Activated CD8-positive, alpha-beta memory T cell treated with anti-CD3 and anti-CD28 coated beads for 48 hours (primary cell): Measurements from ENCODE around the gene STIMATE.

Experiments used
- DNase-seq, 3 experiments: peaks; one replicate each; pipeline ENCODE4 v3.0.0-alpha.2; 2020; ENCODE audit warnings: low read depth in 2 of 3, low spot score in 2 of 3

The STIMATE gene

GRCh38 chr3:52793702-52794611 is 103.4 kb downstream of the STIMATE start:
- no peak for DNase-seq

DNA sequence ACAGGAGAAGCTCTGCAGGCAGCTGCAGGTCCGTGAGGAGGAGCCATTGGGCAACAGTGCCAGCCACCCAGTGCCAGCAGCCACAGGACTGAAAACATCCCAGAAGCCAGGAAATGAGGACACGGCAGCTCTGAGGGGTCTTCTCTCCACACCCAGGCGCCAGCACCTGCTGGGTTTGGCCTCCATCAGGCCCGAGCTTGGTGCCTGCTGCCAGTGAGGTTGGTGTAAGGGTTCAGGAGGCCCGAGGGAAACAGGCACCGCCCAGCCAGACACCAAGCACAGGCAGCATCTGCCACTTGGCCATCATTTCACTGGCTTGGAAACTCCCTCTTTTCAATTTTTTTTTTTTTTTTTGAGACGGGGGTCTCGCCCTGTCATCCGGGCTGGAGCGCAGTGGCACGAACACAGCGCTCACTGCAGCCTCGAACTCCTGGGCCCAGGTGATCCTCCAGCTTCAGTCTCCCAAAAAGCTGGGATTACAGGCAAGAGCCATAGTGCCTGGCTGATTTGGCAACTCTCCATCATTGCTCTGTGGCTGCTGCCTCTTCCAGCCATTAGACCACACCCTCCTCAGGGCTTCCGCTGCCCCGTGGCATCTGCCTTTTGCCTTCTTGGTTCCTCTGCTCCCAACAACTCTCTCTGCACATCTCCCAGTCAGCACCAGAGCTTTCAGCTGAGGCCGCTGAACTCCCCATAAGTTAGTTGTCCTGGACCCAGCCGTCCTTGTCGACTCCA is 104.2 kb downstream of the STIMATE start:
- no peak for DNase-seq

- no peak for DNase-seq
These were observed 104.9 kb downstream of the STIMATE start for GRCh38 chr3:52792413-52792812.

GRCh38 chr3:52791928-52792327 is 105.4 kb downstream of the STIMATE start:
- no peak for DNase-seq

- no peak for DNase-seq
These were observed 106.0 kb downstream of the STIMATE start for GRCh38 chr3:52791366-52791765.

- DNase-seq: no peak
These were observed 106.6 kb downstream of the STIMATE start for GRCh38 chr3:52790741-52791140.

GRCh38 chr3:52790337-52790736 is 107.0 kb downstream of the STIMATE start:
- DNase-seq: no peak

GRCh38 chr3:52789746-52790040 is 107.7 kb downstream of the STIMATE start:
- DNase-seq: no peak

- DNase-seq: no peak
These were observed 108.2 kb downstream of the STIMATE start for GRCh38 chr3:52788890-52789745.

GRCh38 chr3:52787672-52788625 is 109.4 kb downstream of the STIMATE start:
- DNase-seq: no peak

GRCh38 chr3:52787246-52787645 is 110.1 kb downstream of the STIMATE start:
- DNase-seq: no peak
